PFSK-1 (cell line): ENCODE data around the gene FKBP5.

Experiments used
- FOXP2 ChIP-seq: optimal IDR thresholded peaks from 2 replicates; pipeline ENCODE3; 2011; ENCODE audit warnings: borderline replicate concordance, control low read depth, inconsistent platforms; ENCODE audit not compliant: insufficient read depth; ENCODE audit errors: extremely low read length, extremely low read depth
- POLR2AphosphoS5 ChIP-seq: IDR thresholded peaks from 2 replicates; pipeline ENCODE4 v1.6.1; 2012; ENCODE audit warnings: low read depth, mild to moderate bottlenecking, control low read depth, low read length, moderate library complexity
- REST ChIP-seq, 2 experiments: IDR thresholded peaks; 2 replicates each; pipeline versions ENCODE4 v1.6.1 to v1.8.0; 2011 to 2012; ENCODE audit warnings: low read depth in 2 of 2, low read length in 2 of 2, control low read depth in 1 of 2, inconsistent platforms in 1 of 2, mild to moderate bottlenecking in 1 of 2, moderate library complexity in 1 of 2; ENCODE audit not compliant: insufficient read depth in 1 of 2
- SIN3A ChIP-seq: IDR thresholded peaks from 2 replicates; pipeline ENCODE4 v1.6.1; 2012; ENCODE audit warnings: mild to moderate bottlenecking, low read length, moderate library complexity, borderline replicate concordance; ENCODE audit not compliant: insufficient read depth
- TAF1 ChIP-seq: IDR thresholded peaks from 2 replicates; pipeline ENCODE4 v1.6.1; 2012; ENCODE audit warnings: low read length, control low read depth, borderline replicate concordance; ENCODE audit not compliant: insufficient read depth

- TF ChIP-seq TAF1 (no peak), POLR2AphosphoS5 (no peak), SIN3A (no peak), REST (IDR thresholded peaks at IDR 0.05; ENCODE audit: insufficient read depth in 1 of 2, low read depth in 2 of 2, low read length in 2 of 2) (no peak), FOXP2 (no peak)
Observed at GRCh38 chr6:35607517-35608233, 81.0 kb downstream of the FKBP5 start.
